Ascending aorta (tissue), 2 donors: Measurements from ENCODE around the gene SDR39U1. TPM values are rescaled to one million over a fixed set of nuclear protein-coding genes. Genes with fewer than 3 reads are reported as not detected.
"Not testable (repeated sequence)": the region's sequence is repeated elsewhere in the genome, so short reads cannot be mapped to it uniquely, and the experiment has no call there.

ENCODE experiments used
- DNase-seq, 2 donors: peaks; one replicate each; pipeline ENCODE4 v3.0.0-alpha.2; 2019; ENCODE audit warnings: low spot score in 2 of 2
- H3K27ac ChIP-seq, 2 donors: fragments of 200-600 bp; sonication (generic); one replicate each; pipeline ENCODE4 v1.5.1; 2016 to 2017; ENCODE audit warnings: mild to moderate bottlenecking in 1 of 2
- H3K27me3 ChIP-seq: fragments of 200-600 bp; sonication (generic); one replicate; pipeline ENCODE4 v1.5.1; 2017
- H3K36me3 ChIP-seq, 2 donors: fragments of 200-600 bp; sonication (generic); one replicate each; pipeline ENCODE4 v1.5.1; 2016
- H3K4me1 ChIP-seq, 2 donors: fragments of 200-600 bp; sonication (generic); one replicate each; pipeline ENCODE4 v1.5.1; 2016 to 2017; ENCODE audit warnings: mild to moderate bottlenecking in 1 of 2
- H3K4me3 ChIP-seq, 2 donors: fragments of 200-600 bp; sonication (generic); one replicate each; pipeline ENCODE4 v1.5.1; 2016 to 2017; ENCODE audit warnings: mild to moderate bottlenecking in 1 of 2
- H3K9me3 ChIP-seq, 2 donors: fragments of 200-600 bp; sonication (generic); one replicate each; pipeline ENCODE4 v1.5.1; 2016
- CTCF ChIP-seq, 3 experiments: fragments of 200-600 bp in 2 of 3; fragments of 450-650 bp in 1 of 3; sonication (generic) in 2 of 3; IDR thresholded peaks; one replicate each; pipeline ENCODE4 v1.5.1; 2016 to 2019; ENCODE audit warnings: antibody characterized with exemption in 3 of 3, mild to moderate bottlenecking in 1 of 3, moderate library complexity in 1 of 3
- intact Hi-C: fragments of 100-400 bp; cut with DNase I; formaldehyde crosslinking; loops from one replicate; pipeline ENCODE4 v1.15.1; 2023
- total RNA-seq: library from RNA; depleted of rRNA; stranded (reverse); fragments of >200 nt; gene quantifications from one replicate; pipeline ENCODE4 v1.1.0, GENCODE V29; 2016

SDR39U1 gene
- total RNA-seq, 1 donor from 2014 or later = 98.3 TPM

GRCh38 chr14:24475261-24475660, 32.7 kb upstream of the SDR39U1 start:
- H3K4me1 ChIP-seq = no peaks in the 10 kb centered on the region
- no peak overlapping the region for H3K27ac ChIP-seq
- no peaks in the 10 kb centered on the region for H3K27me3 ChIP-seq
- H3K9me3 ChIP-seq = no peaks in the 10 kb centered on the region
- intact Hi-C loops = no loop called here
- DNase-seq = no peak
- no peaks in the 10 kb centered on the region for H3K36me3 ChIP-seq
- no peak for TF ChIP-seq CTCF (IDR thresholded peaks at IDR 0.05)
- H3K4me3 ChIP-seq = no peak overlapping the region

- intact Hi-C loops = no loop called here
- H3K27ac ChIP-seq = no peak overlapping the region
- no peak for TF ChIP-seq CTCF (IDR thresholded peaks at IDR 0.05)
- no peak for DNase-seq
- no peaks in the 10 kb centered on the region for H3K36me3 ChIP-seq
- H3K4me1 ChIP-seq = no peaks in the 10 kb centered on the region
- no peak overlapping the region for H3K4me3 ChIP-seq
- H3K9me3 ChIP-seq = no peaks in the 10 kb centered on the region
- H3K27me3 ChIP-seq = no peaks in the 10 kb centered on the region
Observed at GRCh38 chr14:24473211-24473610, 30.6 kb upstream of the SDR39U1 start.

GRCh38 chr14:24470450-24470849, 27.9 kb upstream of the SDR39U1 start:
- DNase-seq, H3K27ac ChIP-seq, H3K9me3 ChIP-seq, intact Hi-C loops, H3K27me3 ChIP-seq, H3K4me1 ChIP-seq, H3K4me3 ChIP-seq, H3K36me3 ChIP-seq: not testable (repeated sequence)

- intact Hi-C loops = no loop called here
- no peaks in the 10 kb centered on the region for H3K27me3 ChIP-seq
Observed at GRCh38 chr14:24465805-24466204, 23.2 kb upstream of the SDR39U1 start.

GRCh38 chr14:24465368-24465767, 22.8 kb upstream of the SDR39U1 start:
- Histone ChIP-seq H3K9me3 (no peaks in the 10 kb centered on the region), H3K27me3 (no peaks in the 10 kb centered on the region), H3K4me1 (no peaks in the 10 kb centered on the region), H3K36me3 (no peaks in the 10 kb centered on the region), H3K27ac (no peak overlapping the region), H3K4me3 (no peak overlapping the region)
- no peak for DNase-seq
- TF ChIP-seq CTCF (IDR thresholded peaks at IDR 0.05) = no peak
- intact Hi-C loops = no loop called here

More at GRCh38 chr14:24465805-24466204, 23.2 kb upstream of the SDR39U1 start:
- H3K36me3 ChIP-seq = no peaks in the 10 kb centered on the region
- no peak overlapping the region for H3K4me3 ChIP-seq
- H3K27ac ChIP-seq = no peak overlapping the region
- no peak for DNase-seq
- TF ChIP-seq CTCF (IDR thresholded peaks at IDR 0.05) = no peak
- H3K9me3 ChIP-seq = no peaks in the 10 kb centered on the region
- H3K4me1 ChIP-seq = no peaks in the 10 kb centered on the region

- Histone ChIP-seq H3K27me3 (no peaks in the 10 kb centered on the region), H3K4me1 (no peaks in the 10 kb centered on the region), H3K9me3 (no peaks in the 10 kb centered on the region), H3K4me3 (no peak overlapping the region), H3K27ac (no peak overlapping the region), H3K36me3 (no peaks in the 10 kb centered on the region)
- TF ChIP-seq CTCF (IDR thresholded peaks at IDR 0.05) = no peak
- intact Hi-C loops = no loop called here
- DNase-seq = no peak
Observed at GRCh38 chr14:24463884-24464785, 21.6 kb upstream of the SDR39U1 start.
